Measurements from ENCODE around the gene HDAC9.

Gene HDAC9

DNA sequence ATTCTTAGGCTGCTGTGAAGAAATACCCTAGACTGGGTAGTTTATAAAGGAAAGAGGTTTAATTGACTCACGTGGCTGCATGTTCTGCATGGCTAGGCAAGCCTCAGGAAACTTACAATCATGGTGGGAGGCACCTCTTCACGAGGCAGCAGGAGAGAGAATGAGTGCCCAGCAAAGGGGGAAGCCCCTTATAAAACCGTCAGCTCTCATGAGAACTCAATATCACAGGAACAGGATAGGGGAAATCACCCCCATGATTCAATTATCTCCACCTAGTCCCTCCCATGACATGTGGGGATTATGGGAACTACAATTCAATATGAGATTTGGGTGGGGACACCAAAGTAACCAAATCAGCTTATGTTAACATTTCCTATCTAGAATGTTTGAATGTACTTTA is 362.7 kb downstream of the HDAC9 start:
- no peak for DNase-seq

DNA sequence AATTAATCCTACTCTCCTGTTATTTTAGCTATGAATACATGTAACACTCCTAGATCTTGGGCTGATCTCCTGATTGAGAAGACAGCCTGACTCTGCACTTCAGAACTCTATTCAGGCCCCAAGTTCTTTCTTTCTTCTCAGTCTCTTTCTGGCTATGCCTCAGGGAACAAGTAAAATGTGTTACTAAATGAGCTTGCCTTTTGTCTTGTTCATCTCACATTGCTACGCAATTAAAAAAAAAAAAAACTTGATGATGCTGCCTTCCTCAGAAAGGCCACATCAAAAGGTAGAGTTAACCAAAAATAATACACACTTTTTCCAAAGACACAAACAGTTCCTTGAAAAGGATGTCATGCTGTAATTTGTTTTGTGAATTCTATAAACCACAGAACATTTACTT is 363.8 kb downstream of the HDAC9 start:
- no peak for DNase-seq

DNA sequence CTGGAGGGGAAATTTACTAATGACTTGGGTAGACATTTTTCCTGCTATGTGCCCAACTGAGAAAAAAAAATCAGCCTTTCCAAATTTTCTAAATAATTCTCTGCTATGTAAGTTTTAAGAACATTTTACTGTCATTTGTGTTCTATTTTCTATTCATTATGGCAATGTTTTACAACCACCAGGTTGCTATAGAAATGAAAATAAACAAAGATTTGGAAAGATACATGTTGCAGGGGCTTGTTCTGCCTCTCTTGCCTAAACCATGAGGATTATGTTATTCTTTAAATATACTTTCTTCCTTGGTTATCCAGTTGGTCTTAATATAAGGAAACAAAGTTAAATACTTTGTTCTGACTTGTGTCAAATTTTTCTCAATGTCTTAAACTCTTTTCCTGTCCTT is 364.7 kb downstream of the HDAC9 start:
- DNase-seq, result no peak

GRCh38 chr7:18861514-18862118 is 366.1 kb downstream of the HDAC9 start:
- no peak for DNase-seq

- DNase-seq, result no peak
These were observed 369.4 kb downstream of the HDAC9 start for GRCh38 chr7:18864967-18865366.

DNA sequence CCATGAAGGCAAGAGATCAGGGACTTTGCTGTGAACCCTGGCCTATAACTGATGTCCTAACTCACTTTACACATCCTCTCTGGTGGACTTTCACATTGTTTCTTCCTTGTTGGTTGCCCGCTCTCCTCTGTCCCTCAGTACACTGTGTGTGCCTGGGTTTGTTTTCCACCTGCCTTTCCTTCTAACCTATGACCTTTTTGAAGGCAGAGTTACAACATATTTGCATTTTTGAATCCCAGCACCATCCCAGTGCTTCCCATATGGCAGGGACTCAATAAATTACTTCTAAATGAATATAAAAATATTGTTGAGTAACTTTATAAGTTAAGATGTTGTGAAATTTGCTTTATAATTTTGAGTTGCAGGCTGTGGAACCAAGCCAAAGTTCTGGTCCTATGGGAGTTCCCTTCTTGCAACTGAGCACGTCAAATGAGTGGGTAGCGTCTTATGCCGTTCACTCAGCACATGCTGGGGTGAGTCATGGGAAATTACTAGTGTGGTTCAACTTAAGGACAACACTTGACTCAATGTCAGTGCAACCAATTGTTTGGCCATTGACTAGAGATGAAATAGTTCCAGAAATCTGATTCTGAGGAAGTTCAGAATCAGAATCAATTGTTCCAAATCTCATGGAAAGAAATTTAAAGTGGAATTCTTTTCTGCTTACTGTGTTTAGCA is 370.9 kb downstream of the HDAC9 start:
- DNase-seq, result no peak

DNA sequence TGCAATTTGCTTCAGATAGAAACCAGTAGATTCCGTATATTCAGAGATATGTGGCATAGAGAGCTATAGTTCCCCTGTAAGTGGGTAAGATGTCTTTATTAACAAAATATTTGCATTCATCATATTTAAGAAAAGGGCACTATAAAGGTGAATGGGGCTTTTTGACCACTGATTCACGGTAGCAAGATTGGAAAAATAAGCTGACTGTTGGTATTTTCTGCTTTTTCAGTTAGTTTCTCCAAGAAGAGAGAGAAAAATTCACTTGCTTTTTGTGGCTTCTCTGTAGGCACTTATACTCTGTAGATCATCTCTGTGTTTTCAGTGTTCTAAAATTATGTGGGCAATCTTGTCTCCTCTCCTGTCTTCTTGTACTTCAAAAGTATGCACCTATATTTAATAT is 376.8 kb downstream of the HDAC9 start:
- no peak for DNase-seq

DNA sequence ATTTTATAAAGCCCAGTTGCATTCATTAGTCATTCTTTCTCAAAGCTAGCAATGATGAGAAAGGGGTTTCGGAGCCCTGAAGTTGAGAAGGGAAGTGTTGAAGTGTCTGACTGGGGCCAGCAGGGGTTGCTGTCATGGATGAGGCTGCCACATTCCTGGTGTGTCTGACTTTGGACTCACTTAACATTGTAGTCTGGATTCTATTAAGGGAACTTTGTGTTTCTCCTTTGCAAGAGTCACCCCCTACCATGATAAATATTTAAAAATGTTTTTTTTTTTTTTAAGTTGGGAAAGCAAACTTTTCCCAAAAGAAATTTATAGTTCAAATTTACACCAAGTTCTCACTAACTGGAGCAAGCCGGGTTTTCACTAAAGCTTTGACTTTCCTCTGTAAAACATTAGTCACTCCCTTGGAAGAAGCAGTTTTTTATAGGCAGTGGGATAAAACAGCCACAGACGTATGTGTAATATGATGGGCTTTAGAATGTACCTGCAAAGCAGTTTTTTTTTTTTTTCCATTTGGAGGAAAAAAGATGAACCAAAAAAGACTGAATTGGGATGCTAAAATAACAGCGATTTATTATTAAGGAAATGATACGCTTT is 378.3 kb downstream of the HDAC9 start:
- DNase-seq, result no peak

DNA sequence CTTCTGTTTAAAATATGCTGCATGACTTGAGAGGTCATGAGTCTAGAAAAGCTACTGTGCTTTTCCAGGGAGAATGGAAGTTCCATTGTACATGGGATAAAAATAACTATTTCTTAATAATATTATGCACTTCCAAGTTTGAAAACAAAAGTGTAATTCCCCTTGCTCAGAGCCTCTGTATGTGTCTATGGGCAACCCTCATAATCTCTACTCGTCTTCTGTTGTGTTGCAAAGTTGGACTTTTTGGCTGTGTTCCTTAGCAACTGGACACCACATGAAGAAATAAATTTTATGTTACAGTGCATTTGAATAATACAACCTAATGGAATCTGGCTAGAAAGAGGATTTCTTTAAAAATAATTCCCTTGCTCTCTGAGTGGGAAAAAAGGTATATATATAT is 379.3 kb downstream of the HDAC9 start:
- no peak for DNase-seq

DNA sequence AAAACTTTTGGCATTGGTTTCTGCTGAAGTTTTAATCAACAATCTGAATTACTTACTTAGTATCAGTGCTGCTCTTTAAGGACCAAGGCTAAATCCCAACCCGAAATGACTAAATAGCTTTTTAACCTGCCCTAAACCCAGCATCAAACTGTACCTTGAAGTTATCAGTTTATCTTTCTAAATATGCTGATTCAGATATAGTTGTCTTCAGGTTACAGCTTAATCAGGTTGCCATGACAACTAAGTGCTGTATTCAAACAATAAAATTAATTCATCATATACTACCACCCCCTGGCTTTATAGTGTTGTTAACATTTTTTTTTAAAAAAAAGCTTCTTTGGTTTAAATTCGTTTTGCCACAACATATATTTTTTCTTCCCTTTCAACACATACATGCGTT is 382.3 kb downstream of the HDAC9 start:
- DNase-seq, result no peak

DNA sequence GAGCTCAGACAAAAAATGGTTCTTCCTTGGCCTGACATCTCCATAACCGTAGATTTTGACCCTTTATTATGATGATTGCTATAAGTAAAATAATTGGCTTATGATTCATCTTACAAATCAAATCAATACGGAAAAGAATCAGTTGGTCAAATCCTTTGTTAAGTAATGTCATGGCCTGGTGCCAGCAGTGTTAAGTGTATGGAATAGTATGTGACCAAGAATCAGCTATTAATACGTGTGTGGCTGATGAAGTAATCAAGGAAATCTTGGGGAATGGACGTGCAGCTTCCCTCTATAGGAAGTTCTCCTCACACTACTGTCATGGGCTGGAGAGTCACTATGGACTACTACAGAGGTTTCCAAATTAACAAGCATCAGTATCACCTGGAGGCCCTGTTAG is 391.3 kb downstream of the HDAC9 start:
- no peak for DNase-seq

- no peak for DNase-seq
These were observed 393.9 kb downstream of the HDAC9 start for GRCh38 chr7:18889436-18889835.

- DNase-seq, result no peak
These were observed 394.6 kb downstream of the HDAC9 start for GRCh38 chr7:18890134-18890533.

GRCh38 chr7:18890885-18891621 is 395.5 kb downstream of the HDAC9 start:
- no peak for DNase-seq

DNA sequence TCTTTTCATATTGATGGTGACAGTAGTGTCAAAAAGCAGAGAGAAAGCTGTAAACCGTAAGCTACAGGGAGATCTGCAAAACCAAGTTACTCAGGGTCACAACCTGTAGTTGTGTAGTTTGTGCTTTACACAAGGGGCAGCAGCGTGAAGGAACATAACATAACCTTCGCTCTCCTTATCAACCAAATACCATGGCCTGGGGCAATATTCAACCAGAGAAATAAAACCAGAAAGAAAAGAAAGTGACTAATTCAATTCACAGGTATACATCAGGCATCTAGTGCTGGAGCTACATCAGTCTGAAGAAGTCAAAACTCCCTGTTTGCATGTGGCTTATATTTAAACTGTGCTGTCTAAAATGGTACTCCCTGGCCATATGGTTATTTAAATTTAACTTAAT is 397.6 kb downstream of the HDAC9 start:
- no peak for DNase-seq

- no peak for DNase-seq
These were observed 398.6 kb downstream of the HDAC9 start for GRCh38 chr7:18894155-18894554.

- DNase-seq, result no peak
These were observed 399.9 kb downstream of the HDAC9 start for GRCh38 chr7:18895456-18895855.

DNA sequence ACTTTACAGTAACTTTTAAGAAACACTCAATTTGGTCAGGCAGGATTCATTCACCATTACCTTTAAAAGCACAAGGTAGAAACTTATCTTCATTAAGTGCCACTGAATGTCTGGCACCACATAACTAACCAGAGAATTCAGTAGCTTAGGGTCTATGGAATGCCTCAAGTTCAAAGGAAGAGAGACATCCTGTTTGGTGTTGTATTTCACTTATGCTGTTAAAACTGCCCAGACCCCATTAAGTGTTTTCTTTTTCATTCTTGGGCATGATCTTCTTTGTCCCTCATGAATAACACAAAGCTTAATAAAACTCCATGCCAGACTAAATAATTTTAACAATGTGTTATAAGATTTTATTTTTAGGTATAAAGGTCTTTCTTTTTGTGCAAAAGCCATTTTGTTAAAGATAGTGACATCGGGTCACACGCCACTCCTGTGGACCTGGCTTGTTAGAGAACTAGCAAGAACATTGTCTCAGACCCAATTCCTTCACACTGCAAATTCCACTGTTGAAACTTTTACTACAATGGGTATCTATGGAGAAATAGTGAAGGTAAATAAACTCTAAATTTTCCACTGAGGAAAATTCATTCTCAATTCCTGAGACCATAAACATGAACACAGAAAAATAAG is 400.9 kb downstream of the HDAC9 start:
- DNase-seq, result no peak

- no peak for DNase-seq
These were observed 404.7 kb downstream of the HDAC9 start for GRCh38 chr7:18900236-18900635.

DNA sequence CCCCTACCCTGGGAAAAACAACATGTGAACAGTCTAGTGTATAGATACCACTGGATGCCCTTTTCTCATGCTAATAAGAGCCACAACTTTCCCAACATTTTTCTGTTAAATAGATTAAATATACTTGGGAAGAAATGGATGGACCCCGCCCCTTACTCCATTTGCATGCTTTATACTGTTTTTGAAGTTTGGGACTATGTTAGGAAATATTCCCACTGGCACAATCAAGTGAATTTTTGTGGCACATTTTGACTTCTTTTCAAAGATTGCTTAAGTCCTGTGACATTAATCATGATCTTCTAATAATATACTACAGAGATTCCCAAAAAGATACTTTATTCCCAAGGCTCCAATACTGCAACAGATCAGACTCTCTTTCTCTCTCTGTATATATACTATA is 405.3 kb downstream of the HDAC9 start:
- DNase-seq, result no peak

DNA sequence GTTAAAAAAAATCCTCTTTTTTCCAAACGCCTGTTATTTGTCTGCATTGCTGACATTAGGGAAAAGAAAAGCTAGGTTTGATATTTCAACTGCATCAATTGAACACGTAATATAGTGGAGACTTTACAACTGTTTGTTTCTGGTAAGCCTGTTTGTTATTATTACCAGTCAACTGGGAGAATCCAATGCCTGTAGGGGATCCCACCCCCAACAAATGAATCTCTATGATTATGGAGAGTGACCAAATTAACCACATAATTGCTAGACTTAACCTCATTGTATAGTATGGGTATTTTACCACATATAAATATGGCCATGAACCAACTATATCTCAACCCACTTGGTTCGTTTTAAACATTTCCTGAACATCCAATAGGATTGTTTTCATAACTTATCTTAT is 405.8 kb downstream of the HDAC9 start:
- no peak for DNase-seq

DNA sequence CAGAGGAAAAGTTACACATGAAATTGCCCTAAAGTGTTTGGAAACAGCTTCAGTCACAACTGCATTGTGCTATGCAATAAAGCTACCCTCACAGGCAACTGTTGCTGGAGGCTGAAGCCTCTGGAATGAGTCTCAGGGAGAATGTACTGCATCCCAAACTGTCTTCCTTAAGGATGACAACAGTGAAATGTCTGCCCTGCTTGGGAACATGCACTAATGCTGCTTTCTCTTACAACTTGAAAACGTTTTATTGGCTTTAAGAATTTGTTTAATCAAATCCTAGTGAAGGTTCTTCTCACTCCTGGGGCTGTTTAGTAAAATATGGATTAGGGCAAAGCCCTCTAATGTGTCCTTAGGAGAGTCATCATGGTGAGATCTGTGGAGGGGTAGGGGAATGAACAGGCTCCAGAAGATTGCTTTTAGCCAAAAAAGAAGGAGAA is 406.5 kb downstream of the HDAC9 start:
- no peak for DNase-seq

DNA sequence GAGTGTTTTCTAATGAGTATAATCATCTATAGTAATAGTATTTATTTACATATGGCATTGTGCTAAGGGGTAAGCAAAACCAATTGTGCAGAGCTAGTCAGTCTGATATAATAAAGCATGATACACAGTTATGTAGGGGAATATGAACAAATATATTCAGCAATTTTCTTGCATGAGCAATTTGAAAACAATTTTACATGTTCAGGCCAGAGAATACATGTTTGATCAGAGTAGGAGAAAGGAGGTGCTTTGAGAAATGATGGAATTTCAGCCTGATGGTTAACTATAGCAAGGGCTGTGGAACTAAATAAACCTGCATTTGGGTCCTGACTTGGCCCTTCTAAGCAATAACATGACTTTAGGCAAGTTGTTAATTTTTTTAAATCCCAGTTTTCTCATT is 407.3 kb downstream of the HDAC9 start:
- no peak for DNase-seq

DNA sequence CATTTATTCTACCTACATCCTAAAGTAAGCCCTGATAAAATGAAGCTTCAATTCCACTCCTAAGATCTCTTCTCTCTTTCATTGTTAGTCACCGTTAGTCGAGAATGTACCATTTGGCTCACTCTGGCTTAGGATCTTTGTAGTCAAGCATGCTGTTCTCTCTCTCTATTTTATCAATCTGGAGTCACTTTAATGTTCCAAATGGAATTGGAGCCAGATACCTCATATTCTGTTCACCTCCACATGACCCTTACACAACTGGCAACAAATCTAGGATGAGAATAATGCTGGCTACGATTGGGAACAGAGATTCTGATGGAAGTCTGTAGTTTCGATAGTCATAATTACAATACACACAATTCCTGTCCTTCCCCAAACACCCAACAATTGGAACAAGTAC is 408.1 kb downstream of the HDAC9 start:
- DNase-seq, result no peak

Measured in NCI-H1694 treated with DMSO at 0.1 percent for 48 hours (cell line).